HG02763 (cell line): ENCODE measurements around the gene CRTC1.

Source experiments
- ATAC-seq: cut with Tn5 transposase; IDR thresholded peaks from one replicate; pipeline ENCODE4 v1.9.1; 2021; ENCODE audit warnings: mild to moderate bottlenecking, moderate library complexity; ENCODE audit not compliant: unreplicated experiment

CRTC1 gene

DNA sequence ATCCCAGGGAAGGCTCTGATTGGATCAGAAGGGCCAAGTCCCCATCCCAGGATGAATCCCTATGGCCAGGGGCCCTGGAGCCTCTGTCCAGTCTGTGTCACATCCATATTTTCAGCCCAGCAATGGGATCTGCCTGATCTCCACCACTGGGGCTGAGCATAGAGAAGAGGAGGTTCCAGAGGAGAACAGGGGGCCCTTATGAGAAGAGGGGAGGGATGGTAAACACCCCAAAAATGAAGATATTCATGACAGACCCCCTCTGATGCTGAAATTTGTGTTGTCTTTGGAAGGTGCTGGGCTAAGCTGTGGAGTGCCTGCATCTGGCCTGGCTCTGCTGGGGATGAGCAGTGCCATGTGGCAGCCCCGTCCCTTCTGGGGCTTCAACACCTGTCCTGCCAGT, 32.2 kb upstream of the CRTC1 start:
- ATAC-seq, result no peak

DNA sequence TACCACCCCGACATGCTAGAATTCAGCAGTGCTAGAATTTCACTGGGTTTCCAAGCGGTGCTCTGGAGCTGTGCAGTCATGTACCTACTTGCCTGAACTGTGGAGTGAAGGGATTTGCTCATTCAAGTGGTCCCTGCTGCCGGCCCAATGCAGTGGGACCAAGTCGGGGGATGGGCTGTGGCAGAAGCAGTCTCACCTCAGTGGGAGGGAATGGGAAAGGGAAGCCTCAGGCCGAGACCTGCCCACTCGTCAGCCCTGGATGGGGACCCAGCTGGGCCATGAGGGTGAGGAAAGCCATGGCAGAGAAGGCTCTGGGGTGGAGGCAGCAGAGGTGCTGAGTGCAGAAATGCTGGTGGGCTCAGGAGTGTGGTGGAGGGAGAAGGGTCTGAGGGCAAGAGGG, 31.7 kb upstream of the CRTC1 start:
- no peak for ATAC-seq

DNA sequence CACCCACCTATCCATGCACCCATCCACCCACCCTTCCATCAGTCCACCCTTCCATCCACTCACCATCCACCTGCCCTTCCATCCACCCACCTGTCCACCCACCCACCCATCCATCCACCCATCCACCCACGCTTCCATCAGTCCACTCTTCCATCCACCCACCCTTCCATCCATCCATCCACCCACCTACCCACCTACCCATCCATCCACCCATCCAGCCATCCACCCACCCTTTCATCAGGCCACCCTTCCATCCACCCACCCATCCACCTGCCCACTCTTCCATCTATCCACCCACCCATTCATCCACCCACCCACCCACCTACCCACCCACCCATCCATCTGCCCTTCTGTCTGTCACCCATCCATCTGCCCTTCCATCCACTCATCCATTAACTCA, 29.6 kb upstream of the CRTC1 start:
- ATAC-seq, result no peak

DNA sequence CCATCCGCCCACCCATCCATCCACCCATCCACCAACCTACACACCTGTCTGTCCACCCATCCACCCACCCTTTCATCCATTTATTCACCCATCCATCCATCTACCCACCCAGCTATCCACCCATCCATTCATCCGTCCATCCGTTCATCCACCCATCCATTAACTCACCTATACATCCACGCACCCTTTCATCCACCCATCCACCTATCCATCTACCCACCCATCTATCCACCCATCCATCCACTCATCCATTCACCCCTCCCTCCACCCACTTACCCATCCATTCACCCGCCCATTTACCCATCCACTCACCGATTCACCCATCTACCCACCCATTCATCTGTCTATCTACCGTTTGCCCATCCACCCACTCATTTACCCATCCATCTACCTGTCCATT, 29.0 kb upstream of the CRTC1 start:
- no peak for ATAC-seq

DNA sequence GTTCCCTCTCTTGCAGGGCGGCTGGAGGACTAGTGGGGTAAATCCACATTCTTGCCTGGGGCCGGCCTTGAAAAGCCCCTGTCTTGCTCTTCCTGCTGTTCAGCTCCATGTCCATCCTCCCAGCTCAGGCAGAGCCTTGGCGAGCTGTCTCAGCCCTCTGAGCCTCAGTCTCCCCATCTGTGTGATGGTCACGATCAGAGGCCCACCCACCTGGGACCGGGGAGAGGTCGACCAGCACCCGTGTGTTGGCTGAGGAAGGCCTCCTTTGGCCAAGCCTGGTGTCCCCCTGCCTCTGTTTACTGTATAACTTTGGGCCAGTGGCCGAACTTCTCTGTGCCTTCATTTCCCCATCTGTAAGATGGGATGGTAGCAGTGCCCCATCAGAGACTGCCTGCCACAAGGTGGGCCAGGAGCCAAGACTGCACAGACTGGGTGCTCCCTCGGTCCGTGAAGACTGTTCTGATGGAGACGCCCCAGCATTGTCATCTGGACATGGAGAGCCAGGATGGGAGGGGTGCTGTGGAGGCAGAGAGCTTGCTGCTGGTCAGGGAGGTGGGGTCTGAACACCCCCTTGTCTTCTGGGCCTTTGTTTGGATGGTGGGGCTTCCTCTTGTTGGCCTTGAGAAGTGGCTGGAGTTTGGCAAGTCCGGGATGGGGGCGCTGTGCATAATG, 28.2 kb upstream of the CRTC1 start:
- no peak for ATAC-seq

DNA sequence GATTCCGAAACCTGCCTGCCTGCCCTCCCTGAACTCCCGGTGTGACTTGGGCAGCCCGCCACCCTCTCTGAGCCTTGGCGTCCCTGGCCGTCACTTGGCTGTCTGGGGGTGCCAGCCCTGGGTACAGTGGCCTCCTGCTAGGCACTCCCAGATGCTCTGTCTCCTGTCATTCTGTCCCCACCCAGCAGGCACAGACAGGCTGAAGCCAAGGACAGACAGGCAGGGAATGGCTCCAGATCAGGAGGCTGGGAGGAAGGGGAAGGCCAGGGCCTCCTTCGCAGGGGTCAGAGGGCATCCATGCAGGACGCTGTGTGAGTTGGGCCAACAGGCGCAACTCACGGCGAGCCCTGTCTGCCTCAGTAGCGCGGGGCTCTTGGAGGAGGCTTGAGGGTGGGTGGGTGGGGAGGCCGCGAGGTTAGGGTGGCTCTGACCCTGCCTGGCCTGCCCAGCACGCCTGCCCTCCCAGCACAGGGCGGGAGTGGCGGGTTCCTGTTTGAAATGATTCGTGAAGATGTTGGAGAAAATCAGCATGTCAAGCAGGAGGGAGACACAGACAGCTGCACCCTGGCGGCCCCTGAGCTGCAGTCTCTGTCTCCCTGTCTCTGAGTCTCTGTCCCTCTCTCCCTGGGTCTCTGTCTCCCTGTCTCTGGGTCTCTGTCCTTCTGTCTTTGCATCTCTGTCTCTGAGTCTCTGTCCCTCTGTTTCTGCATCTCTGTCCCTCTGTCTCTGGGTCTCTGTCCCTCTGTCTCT, 27.0 kb upstream of the CRTC1 start:
- no peak for ATAC-seq

DNA sequence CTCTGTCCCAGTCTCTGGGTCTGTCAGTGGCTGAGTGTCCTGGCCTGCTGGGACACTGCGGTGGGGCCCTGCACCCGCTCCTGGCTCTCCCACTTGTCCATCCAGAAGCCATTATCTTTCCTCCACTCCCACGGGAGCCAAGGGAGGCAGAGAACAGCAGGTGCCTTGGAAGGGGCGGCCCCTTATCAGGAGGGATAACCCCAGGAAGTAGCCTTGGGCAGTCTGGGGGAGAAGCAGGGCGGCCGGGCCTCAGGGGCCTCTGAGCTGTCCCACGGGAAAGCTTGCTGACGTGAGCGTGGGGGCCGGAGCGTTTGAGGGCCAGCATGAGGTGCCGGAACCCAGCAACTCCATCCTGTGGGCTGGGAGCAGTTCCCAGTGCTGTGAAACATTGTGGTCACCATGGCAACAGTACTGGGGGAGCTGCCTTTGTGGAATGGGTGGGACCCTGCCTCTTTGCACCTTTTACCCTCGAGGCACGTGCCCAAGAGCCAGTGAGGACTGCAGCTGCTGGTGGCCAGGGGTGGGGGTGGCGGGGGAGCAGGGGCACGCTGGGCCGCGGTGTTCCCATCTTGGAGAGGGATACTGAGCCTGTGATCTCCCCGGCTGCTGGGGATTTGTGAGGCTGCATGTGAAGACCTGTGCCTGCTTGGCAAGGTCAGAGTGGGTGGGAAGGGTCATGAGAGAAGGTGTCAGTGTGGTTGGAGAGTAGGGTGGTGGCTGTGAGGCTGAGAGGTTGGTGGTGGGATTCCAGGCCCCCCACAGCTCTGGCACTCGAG, 25.7 kb upstream of the CRTC1 start:
- ATAC-seq, result no peak

DNA sequence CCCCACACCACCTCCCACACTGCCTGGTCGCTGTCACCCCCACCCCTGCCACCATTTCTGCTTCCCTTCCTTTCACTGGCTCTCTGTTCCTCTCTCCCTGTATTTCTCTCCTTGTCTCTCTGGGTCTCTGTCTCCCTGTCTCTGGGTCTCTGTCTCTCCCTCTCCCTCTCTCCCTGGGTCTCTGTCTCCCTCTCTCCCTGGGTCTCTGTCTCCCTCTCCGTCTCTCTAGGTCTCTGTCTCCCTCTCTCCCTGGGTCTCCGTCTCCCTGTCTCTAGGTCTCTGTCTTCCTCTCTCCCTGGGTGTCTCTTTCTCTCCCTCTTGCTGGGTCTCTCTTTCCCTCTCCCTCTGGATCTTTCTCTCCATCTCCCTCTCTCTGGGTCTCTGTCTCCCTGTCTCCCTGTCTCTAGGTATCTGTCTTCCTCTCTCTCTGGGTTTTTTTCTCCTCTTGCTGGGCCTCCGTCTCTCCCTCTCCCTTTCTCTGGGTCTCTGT, 25.1 kb upstream of the CRTC1 start:
- no peak for ATAC-seq

DNA sequence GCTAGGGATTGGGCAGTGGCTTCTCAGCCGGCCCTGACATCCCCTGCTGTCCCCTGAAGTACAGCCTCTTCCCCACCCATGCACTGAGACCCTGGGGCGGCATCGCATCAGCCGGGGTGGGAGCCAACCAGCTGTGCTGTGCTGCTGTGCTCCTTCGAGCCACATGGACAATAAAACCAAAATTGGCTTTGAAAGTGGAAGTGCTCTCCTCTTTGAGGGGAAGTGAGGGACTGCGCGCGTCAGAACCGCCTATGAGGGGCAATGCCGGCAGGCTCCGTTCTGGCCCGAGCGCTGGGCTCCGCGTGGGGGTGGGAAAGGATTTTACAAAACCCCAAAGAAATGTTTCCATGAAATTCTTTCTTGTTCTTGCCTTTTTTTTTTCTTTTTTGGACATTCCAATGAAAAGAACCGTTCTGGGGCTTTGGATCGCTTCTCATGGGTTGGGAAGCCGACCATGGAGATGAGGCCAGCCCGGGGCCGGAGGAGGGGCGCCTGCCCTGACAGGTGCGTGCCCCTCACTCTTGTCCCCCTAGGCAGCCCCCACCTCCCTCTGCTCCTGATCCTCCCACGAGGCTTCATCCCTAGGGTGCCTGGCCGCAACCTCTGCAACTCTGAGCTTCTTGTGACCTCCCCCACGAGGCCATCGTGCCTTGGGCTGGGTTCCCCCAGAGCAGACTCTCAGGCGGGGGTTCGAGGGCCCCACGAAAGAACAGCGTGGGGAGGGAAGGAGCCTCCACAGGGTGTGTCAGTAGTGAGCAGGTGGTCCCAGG, 24.0 kb upstream of the CRTC1 start:
- ATAC-seq, result no peak

DNA sequence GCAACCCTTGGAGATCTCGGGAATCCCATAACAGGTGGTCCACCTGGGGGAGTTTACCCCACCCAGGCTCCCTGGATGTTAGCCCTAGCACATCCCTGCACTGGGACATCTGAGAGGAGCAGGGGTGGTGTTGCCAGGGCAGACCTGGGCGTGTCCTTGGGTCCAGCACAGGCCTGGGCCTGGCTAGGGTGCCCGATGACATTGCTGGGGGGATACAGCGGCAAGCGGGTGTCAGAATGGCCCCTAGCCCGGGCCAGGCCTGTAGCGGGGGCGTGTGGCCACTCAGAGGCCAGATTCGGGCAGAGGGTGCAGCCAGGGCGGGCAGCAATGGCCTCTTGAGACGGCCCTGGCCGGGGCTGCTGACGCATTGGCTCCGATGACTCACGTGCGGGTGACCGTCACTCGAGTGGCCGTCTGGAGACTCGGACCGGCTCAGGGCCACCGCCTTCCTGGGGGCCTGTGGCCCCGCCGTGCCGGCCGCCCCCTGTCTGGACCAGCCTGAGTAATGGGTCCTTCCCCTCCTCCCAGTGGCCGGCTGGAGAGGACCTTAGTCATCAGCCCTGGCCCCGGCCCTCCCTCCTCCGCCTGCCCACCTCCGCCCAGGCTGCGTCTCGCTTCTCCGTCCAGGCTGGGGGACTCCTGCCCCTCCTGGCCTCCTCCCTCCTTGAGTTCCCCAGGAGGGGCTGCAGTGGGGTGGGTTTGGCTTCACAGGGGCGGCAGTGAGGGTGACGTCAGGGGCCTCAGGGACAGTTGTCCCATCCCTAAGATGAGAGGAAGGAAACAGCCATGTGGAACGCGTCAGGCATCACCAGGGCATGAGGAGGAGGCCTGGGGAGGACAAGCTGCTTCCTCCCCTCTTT, 23.2 kb upstream of the CRTC1 start:
- ATAC-seq, result no peak

DNA sequence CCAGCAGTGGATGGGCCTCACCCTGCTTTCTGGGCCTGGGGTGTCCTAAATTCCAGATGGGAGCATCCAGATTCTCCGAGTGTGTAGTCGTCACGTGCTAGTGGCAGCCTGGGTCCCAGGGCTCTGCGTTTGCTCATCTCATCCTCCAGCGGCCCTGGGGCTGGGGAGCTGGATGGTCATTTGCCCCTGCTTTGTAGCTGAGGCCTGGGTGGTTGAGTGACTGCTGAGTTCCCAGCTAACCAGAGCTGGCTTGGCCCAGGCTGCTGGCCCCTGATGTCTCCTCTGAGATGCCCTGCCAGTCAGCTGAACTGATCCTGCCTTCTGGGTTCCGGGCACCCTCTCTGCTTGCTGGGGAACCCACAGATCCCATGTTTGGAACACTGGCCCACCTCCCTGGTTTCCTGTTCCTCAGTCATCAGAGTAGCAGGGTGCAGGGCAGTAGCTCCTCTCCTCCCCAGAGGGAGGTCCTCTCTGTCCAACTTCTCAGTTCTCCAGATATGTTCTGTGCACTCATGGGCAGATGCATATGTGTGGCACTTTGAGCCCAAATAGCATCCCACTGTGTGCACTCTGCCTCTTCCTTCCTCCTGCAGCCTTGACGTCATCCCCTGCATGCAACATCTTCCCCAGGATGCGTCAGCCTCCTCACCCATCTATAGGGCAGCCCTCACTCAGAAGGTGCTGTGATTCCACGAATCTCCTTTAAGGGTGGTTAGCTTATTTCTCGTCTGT, 22.4 kb upstream of the CRTC1 start:
- ATAC-seq, result no peak

DNA sequence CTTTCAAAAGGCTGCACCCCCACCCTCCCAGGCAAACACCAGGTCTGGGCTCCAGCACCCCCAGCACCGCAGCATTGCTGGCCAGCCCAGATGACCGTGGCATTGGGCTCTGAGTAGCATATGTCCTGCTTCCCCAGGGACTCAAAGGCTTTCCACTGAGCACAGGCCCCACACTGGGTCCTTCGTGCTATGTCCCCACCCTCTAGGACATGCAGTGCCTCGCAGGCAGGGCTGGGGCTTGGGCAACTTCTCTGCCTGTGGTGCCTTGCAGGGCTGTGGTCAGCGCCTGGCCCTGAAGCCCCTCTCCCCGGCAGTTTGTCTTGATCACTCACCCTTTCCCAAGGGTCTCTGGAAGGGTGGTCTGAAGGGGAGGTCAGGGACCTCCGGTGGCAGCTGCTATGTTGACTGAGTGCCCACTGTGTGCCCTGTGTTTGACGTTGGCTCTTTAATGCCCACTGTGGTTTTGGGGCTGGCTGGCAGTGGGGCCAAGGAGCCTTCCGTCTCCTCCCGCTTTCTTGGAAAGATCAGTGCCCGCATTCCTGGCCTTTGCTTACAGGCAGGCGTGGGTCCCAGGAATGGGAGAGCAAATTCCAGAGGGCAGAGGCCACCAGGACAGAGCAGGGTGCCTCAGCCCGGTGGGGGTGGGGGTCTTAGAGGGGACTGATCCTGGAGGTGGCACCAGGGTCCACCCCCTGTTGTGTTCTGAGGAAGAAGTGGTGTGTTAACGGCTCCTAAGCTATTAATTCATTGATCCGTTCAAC, 20.3 kb upstream of the CRTC1 start:
- ATAC-seq, result no peak

DNA sequence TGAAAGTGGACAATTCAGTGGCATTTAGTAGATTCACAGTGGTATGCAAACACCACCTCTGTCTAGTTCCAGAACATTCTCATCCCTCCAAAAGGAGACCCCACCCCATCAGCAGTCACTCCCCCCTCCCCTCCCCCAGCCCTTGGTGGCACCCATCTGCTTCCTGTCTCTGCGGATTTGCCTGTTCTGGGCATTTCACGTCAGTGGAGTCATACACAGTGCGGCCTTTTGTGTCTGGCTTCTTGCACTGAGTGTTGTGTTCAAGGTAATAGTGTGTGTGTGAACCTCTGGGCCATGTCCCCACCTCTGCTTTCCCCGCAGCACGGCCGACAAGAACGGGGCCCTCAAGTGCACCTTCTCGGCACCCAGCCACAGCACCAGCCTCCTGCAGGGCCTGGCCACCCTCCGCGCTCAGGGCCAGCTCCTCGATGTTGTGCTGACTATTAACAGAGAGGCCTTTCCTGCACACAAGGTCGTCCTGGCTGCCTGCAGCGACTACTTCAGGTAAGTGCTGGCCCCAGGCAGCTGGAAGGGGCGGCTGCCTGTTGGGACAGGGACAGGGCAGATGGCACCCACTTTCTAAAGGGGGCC, 19.4 kb upstream of the CRTC1 start:
- no peak for ATAC-seq

DNA sequence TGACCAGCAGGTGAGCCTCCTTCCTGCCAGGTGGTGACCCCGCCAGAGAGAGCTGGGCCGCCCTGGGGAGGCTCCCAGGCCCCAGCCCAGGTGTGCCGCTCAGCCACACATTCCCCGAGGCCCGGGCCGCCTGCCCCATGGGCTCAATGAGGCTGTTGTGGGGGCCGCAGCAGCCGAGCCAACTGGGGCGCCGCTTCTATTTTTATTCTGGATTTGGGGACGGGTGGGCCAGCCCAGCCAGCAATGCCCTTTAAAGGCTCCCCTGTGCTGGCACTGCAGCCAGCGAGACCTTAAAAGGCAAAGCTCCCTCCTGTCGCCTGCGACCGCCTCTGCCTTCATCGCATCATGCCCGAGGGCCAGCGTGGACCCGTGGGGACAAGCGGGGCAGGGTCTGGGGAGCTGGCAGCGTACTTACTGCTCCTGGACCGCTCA, 17.7 kb upstream of the CRTC1 start:
- ATAC-seq, result no peak

DNA sequence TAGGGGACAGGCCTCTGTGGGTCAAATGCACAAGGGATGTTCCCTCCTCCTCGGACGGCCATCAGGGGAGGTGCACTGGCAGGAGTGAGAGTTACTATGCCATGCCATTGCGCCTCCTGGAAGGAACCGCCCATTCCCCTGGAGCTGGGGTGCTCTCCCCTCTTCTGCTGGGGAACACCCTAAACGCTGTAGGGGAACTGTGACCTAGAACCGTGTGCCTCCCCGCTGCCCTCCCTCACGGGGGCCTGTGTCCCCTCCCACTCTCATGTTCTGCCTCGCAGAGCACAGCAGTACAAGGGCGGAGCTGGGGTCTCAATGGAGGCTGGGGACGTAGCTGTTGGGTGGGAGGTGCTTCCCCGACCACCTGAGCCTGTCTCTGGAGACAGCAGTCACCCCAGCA, 17.2 kb upstream of the CRTC1 start:
- no peak for ATAC-seq

DNA sequence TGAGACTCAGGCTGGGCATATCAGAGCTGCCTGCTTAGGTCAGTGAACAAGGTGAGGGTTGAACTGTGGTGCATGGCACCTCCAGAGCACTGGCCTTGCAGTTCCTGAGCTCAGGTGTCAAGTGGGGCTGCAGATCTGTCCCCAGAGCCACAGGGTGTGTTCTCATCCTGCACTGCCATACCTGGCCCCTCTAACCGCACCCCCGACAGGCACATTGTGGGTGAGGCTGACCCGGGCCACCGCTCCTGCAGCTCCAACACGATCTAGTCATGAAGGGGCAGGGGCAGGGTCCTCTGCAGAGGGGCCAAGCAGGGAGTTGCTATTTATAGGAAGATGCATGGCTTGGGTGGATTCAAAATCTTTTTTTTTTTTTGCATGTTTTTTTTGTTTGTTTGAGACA, 16.7 kb upstream of the CRTC1 start:
- no peak for ATAC-seq

DNA sequence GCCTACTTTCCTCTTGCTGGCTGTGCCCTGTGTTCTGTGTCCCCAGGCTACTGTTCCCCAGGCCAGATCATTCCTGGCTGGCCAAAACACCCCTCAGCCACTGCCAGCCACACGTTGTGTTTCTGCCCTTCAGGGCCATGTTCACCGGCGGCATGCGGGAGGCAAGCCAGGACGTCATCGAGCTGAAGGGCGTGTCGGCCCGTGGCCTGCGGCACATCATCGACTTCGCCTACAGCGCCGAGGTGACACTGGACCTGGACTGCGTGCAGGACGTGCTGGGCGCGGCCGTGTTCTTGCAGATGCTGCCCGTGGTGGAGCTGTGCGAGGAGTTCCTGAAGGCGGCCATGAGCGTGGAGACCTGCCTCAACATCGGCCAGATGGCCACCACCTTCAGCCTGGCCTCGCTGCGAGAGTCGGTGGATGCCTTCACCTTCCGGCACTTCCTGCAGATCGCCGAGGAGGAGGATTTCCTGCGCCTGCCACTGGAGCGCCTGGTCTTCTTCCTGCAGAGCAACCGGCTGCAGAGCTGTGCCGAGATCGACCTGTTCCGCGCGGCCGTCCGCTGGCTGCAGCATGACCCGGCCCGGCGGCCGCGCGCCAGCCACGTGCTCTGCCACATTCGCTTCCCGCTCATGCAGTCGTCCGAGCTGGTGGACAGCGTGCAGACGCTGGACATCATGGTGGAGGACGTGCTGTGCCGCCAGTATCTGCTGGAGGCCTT, 15.8 kb upstream of the CRTC1 start:
- ATAC-seq, result no peak

DNA sequence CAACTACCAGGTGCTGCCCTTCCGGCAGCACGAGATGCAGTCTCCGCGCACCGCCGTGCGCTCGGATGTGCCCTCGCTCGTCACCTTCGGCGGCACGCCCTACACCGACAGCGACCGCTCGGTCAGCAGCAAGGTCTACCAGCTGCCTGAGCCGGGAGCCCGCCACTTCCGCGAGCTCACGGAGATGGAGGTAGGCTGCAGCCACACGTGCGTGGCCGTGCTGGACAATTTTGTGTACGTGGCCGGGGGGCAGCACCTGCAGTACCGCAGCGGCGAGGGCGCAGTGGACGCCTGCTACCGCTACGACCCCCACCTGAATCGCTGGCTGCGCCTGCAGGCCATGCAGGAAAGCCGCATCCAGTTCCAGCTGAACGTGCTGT, 15.2 kb upstream of the CRTC1 start:
- ATAC-seq, result no peak
